PC-9 (cell line): ENCODE data around the gene CFAP20DC. TPM values are rescaled to one million over a fixed set of nuclear protein-coding genes. Genes with fewer than 3 reads are reported as not detected.
"Not testable (repeated sequence)": the region's sequence is repeated elsewhere in the genome, so short reads cannot be mapped to it uniquely, and the experiment has no call there.

ENCODE experiments used
- BruUV-seq: library from RNA; stranded (reverse); fragments of 400-500 nt; replicated peaks from 2 replicates; lab custom pipeline; 2021; lab: Mats Ljungman, UMichigan
- CTCF ChIA-PET: fragments of 300-600 bp; sonication (Branson Sonifier 250); formaldehyde crosslinking; loops from one replicate; lab custom pipeline; 2022; ENCODE audit warnings: antibody characterized with exemption; lab: Charles Lee
- POLR2A ChIA-PET: fragments of 300-600 bp; sonication (Branson Sonifier 250); formaldehyde crosslinking; loops from one replicate; lab custom pipeline; 2022; ENCODE audit warnings: antibody characterized with exemption; ENCODE audit not compliant: unreplicated experiment; lab: Charles Lee
- DNase-seq, 2 experiments: peaks; one replicate each; pipeline versions ENCODE4 v3.0.0 to v3.0.0-alpha.2; 2015 to 2022; ENCODE audit warnings: mixed read lengths in 1 of 2
- H2AFZ ChIP-seq: fragments of 200-600 bp; sonication (generic); 2 replicates; pipeline ENCODE4 v1.8.1; 2017; ENCODE audit warnings: antibody characterized with exemption
- H3F3A ChIP-seq: fragments of 200-600 bp; sonication (generic); 2 replicates; pipeline ENCODE4 v1.8.1; 2017; ENCODE audit warnings: antibody characterized with exemption, mild to moderate bottlenecking, low read depth; ENCODE audit not compliant: insufficient read depth
- H3K27ac ChIP-seq: fragments of 200-600 bp; sonication (generic); 2 replicates; pipeline ENCODE4 v1.6.1; 2016; ENCODE audit warnings: mixed run types
- H3K27me3 ChIP-seq: fragments of 200-600 bp; sonication (generic); 2 replicates; pipeline ENCODE4 v1.6.1; 2016; ENCODE audit warnings: low read depth, mixed run types; ENCODE audit not compliant: insufficient read depth
- H3K36me3 ChIP-seq: fragments of 200-600 bp; sonication (generic); 2 replicates; pipeline ENCODE4 v1.6.1; 2016; ENCODE audit warnings: low read depth, mixed run types
- H3K4me1 ChIP-seq: fragments of 200-600 bp; sonication (generic); replicated peaks from 2 replicates; pipeline ENCODE4 v1.6.1; 2016; ENCODE audit warnings: mixed run types; ENCODE audit not compliant: insufficient read depth
- H3K4me2 ChIP-seq: fragments of 200-600 bp; sonication (generic); 2 replicates; pipeline ENCODE4 v1.6.1; 2017; ENCODE audit warnings: mixed run types
- H3K4me3 ChIP-seq: fragments of 200-600 bp; sonication (generic); 2 replicates; pipeline ENCODE4 v1.6.1; 2016; ENCODE audit warnings: mixed run types
- H3K79me2 ChIP-seq: fragments of 200-600 bp; sonication (generic); 2 replicates; pipeline ENCODE4 v1.6.1; 2017; ENCODE audit warnings: low read depth, mixed run types
- H3K9me2 ChIP-seq: fragments of 200-600 bp; sonication (generic); 2 replicates; pipeline ENCODE4 v1.8.1; 2017; ENCODE audit warnings: mild to moderate bottlenecking; ENCODE audit not compliant: insufficient read depth
- H3K9me3 ChIP-seq: fragments of 200-600 bp; sonication (generic); 2 replicates; pipeline ENCODE4 v1.8.1; 2016; ENCODE audit warnings: low read depth; ENCODE audit not compliant: insufficient read depth
- H4K20me1 ChIP-seq: fragments of 200-600 bp; sonication (generic); 2 replicates; pipeline ENCODE4 v1.8.1; 2017; ENCODE audit not compliant: insufficient read depth
- CTCF ChIP-seq: fragments of 200-600 bp; sonication (generic); conservative IDR thresholded peaks from 2 replicates; pipeline ENCODE4 v1.6.1; 2017; ENCODE audit warnings: mixed run types, antibody characterized with exemption, mild to moderate bottlenecking, moderate library complexity
- EZH2 ChIP-seq: fragments of 200-600 bp; sonication (generic); IDR thresholded peaks from 2 replicates; pipeline ENCODE4 v1.8.0; 2017; ENCODE audit warnings: antibody characterized with exemption, low read depth
- intact Hi-C: fragments of 100-400 bp; cut with micrococcal nuclease; formaldehyde crosslinking; loops from one replicate; pipeline ENCODE4 v1.10.0; 2022; ENCODE audit not compliant: unreplicated experiment
- total RNA-seq: library from RNA; stranded (reverse); gene quantifications from 2 replicates; pipeline ENCODE4 v1.2.3, GENCODE V29; 2021

The CFAP20DC gene
- total RNA-seq, 1 experiment from 2014 or later, result 6.7 TPM

- Histone ChIP-seq H3K27me3 (no peaks in the 10 kb centered on the region), H3K9me2 (no peaks in the 10 kb centered on the region), H3K4me1 (no peaks in the 10 kb centered on the region), H3K4me2 (no peak overlapping the region), H3F3A (no peaks in the 10 kb centered on the region), H3K27ac (no peak overlapping the region), H3K79me2 (no peaks in the 10 kb centered on the region), H2AFZ (no peak overlapping the region), H4K20me1 (no peaks in the 10 kb centered on the region), H3K9me3 (no peaks in the 10 kb centered on the region), H3K4me3 (no peak overlapping the region), H3K36me3 (no peaks in the 10 kb centered on the region)
- DNase-seq, result no peak
- intact Hi-C loops, result no loop called here
- TF ChIP-seq CTCF (no peak), EZH2 (no peak)
- no TSS peak for BruUV-seq
- CTCF ChIA-PET, result no interaction called here
- POLR2A ChIA-PET, result no interaction called here
Measured at GRCh38 chr3:58848826-58849225, 201.0 kb downstream of the CFAP20DC start.

- DNase-seq, H3K36me3 ChIP-seq, BruUV-seq, H3K9me3 ChIP-seq, intact Hi-C loops, H3K4me1 ChIP-seq, H3K9me2 ChIP-seq, H3F3A ChIP-seq, H3K27me3 ChIP-seq, POLR2A ChIA-PET, H3K79me2 ChIP-seq, H3K27ac ChIP-seq, H2AFZ ChIP-seq, H3K4me2 ChIP-seq, CTCF ChIA-PET, H4K20me1 ChIP-seq, H3K4me3 ChIP-seq: not testable (repeated sequence)
Measured at GRCh38 chr3:58842050-58842747, 207.6 kb downstream of the CFAP20DC start.

- H3K79me2 ChIP-seq, result no peaks in the 10 kb centered on the region
- H3K4me2 ChIP-seq, result no peak overlapping the region
- ChIA-PET POLR2A (no interaction called here), CTCF (no interaction called here)
- H3K27ac ChIP-seq, result no peak overlapping the region
- no peaks in the 10 kb centered on the region for H3K4me1 ChIP-seq
- H3F3A ChIP-seq, result no peaks in the 10 kb centered on the region
- TF ChIP-seq CTCF (no peak), EZH2 (no peak)
- H3K9me3 ChIP-seq, result no peaks in the 10 kb centered on the region
- no peak for DNase-seq
- intact Hi-C loops, result no loop called here
- H4K20me1 ChIP-seq, result no peaks in the 10 kb centered on the region
- H3K4me3 ChIP-seq, result no peak overlapping the region
- no TSS peak for BruUV-seq
- H3K27me3 ChIP-seq, result no peaks in the 10 kb centered on the region
- H2AFZ ChIP-seq, result no peak overlapping the region
- H3K36me3 ChIP-seq, result no peaks in the 10 kb centered on the region
- H3K9me2 ChIP-seq, result no peaks in the 10 kb centered on the region
Measured at GRCh38 chr3:58840949-58841348, 208.9 kb downstream of the CFAP20DC start.

GRCh38 chr3:58839964-58840363 is 209.9 kb downstream of the CFAP20DC start:
- no peaks in the 10 kb centered on the region for H3F3A ChIP-seq
- H3K9me2 ChIP-seq, result no peaks in the 10 kb centered on the region
- H3K36me3 ChIP-seq, result no peaks in the 10 kb centered on the region
- H3K27ac ChIP-seq, result no peak overlapping the region
- H3K4me2 ChIP-seq, result no peak overlapping the region
- ChIA-PET CTCF (no interaction called here), POLR2A (no interaction called here)
- no peak overlapping the region for H3K4me3 ChIP-seq
- H3K79me2 ChIP-seq, result no peaks in the 10 kb centered on the region
- no TSS peak for BruUV-seq
- H4K20me1 ChIP-seq, result no peaks in the 10 kb centered on the region
- intact Hi-C loops, result no loop called here
- DNase-seq, result no peak
- no peaks in the 10 kb centered on the region for H3K9me3 ChIP-seq
- H3K27me3 ChIP-seq, result no peaks in the 10 kb centered on the region
- H3K4me1 ChIP-seq, result no peaks in the 10 kb centered on the region
- no peak overlapping the region for H2AFZ ChIP-seq
- TF ChIP-seq CTCF (no peak), EZH2 (no peak)
